ENCODE measurements around the gene CKS1B.

GRCh38 chr1:154967331-154967950, 7.0 kb upstream of the CKS1B start:
- TF ChIP-seq CTCF (IDR thresholded peaks at IDR 0.05): no peak
- no peak for TF ChIP-seq EZH2 (IDR thresholded peaks at IDR 0.05; ENCODE audit: borderline replicate concordance, insufficient read depth, low read depth, low read length, poor library complexity, severe bottlenecking)

Data from B cell (primary cell).